SU-DHL-6 (cell line): ENCODE measurements around the gene ADRA2B.

Experiments used
- H2AFZ ChIP-seq: fragments of 200-600 bp; sonication (generic); 2 replicates; pipeline ENCODE4 v1.6.1; 2014; ENCODE audit warnings: low read depth, mild to moderate bottlenecking, moderate library complexity, mixed read lengths, antibody characterized with exemption, low read length; ENCODE audit not compliant: severe bottlenecking
- H3F3A ChIP-seq: fragments of 200-600 bp; shearing (Covaris generic); 2 replicates; pipeline ENCODE4 v1.6.0; 2016; ENCODE audit warnings: antibody characterized with exemption, mild to moderate bottlenecking; ENCODE audit not compliant: insufficient read depth
- H3K27ac ChIP-seq: fragments of 200-600 bp; sonication (generic); 2 replicates; pipeline ENCODE4 v1.5.1; 2016; ENCODE audit warnings: low read depth, mild to moderate bottlenecking, low read length, moderate library complexity, mixed read lengths
- H3K27me3 ChIP-seq: fragments of 200-600 bp; sonication (generic), shearing (Covaris generic); 2 replicates; pipeline ENCODE4 v1.6.0; 2014; ENCODE audit warnings: mild to moderate bottlenecking, low read length
- H3K36me3 ChIP-seq: fragments of 200-600 bp; sonication (generic); 2 replicates; pipeline ENCODE4 v1.6.1; 2014; ENCODE audit warnings: mild to moderate bottlenecking, low read length, mixed read lengths
- H3K4me2 ChIP-seq: fragments of 300-600, 200-600 bp; shearing (Covaris generic), sonication (generic); 2 replicates; pipeline ENCODE4 v1.6.0; 2014; ENCODE audit warnings: low read length, low read depth, mild to moderate bottlenecking; ENCODE audit not compliant: poor library complexity, severe bottlenecking
- H3K4me3 ChIP-seq: fragments of 200-600 bp; sonication (generic); 2 replicates; pipeline ENCODE4 v1.5.1; 2014; ENCODE audit warnings: antibody characterized with exemption, low read length, mild to moderate bottlenecking, mixed read lengths; ENCODE audit not compliant: insufficient read depth, poor library complexity, severe bottlenecking
- H3K79me2 ChIP-seq: fragments of 200-600 bp; sonication (generic); 2 replicates; pipeline ENCODE4 v1.6.1; 2014; ENCODE audit warnings: mild to moderate bottlenecking, low read length, moderate library complexity; ENCODE audit not compliant: insufficient read depth
- H3K9ac ChIP-seq: fragments of 200-600 bp; sonication (generic); 2 replicates; pipeline ENCODE4 v1.7.0; 2014; ENCODE audit warnings: mild to moderate bottlenecking, low read length
- H3K9me2 ChIP-seq: fragments of 200-600 bp; sonication (generic); replicated peaks from 2 replicates; pipeline ENCODE4 v1.6.1; 2014; ENCODE audit warnings: low read length; ENCODE audit not compliant: insufficient read depth
- H3K9me3 ChIP-seq: fragments of 200-600 bp; sonication (generic); 2 replicates; pipeline ENCODE4 v1.6.1; 2014; ENCODE audit warnings: low read length, mixed read lengths; ENCODE audit not compliant: insufficient read depth
- H4K20me1 ChIP-seq: fragments of 200-600 bp; sonication (generic); 2 replicates; pipeline ENCODE4 v1.6.1; 2014; ENCODE audit warnings: low read depth, mild to moderate bottlenecking, antibody characterized with exemption, low read length, moderate library complexity, mixed read lengths
- CTCF ChIP-seq: fragments of 200-600 bp; sonication (generic); IDR thresholded peaks from one replicate; pipeline ENCODE4 v1.5.1; 2017; ENCODE audit warnings: antibody characterized with exemption, mild to moderate bottlenecking, low read length, moderate library complexity; ENCODE audit not compliant: insufficient read depth, poor library complexity, severe bottlenecking
- EZH2phosphoT487 ChIP-seq: fragments of 200-600 bp; sonication (generic), shearing (Covaris generic); conservative IDR thresholded peaks from 2 replicates; pipeline ENCODE4 v1.6.1; 2018; ENCODE audit warnings: mild to moderate bottlenecking, antibody characterized with exemption, low read length, moderate library complexity, mixed read lengths

ADRA2B gene

GRCh38 chr2:96081042-96081441, 35.3 kb downstream of the ADRA2B start:
- Histone ChIP-seq H3K4me3 (no peak overlapping the region), H3K79me2 (no peaks in the 10 kb centered on the region), H2AFZ (no peak overlapping the region), H4K20me1 (no peaks in the 10 kb centered on the region), H3K27me3 (no peaks in the 10 kb centered on the region), H3F3A (no peaks in the 10 kb centered on the region), H3K9me2 (no peaks in the 10 kb centered on the region), H3K36me3 (no peaks in the 10 kb centered on the region), H3K4me2 (no peak overlapping the region), H3K9ac (no peak overlapping the region), H3K9me3 (no peaks in the 10 kb centered on the region), H3K27ac (no peak overlapping the region)
- TF ChIP-seq CTCF (no peak), EZH2phosphoT487 (no peak)

GRCh38 chr2:96075199-96075771, 41.1 kb downstream of the ADRA2B start:
- Histone ChIP-seq H3K9me3 (no peaks in the 10 kb centered on the region), H3K9ac (no peak overlapping the region), H3K79me2 (no peaks in the 10 kb centered on the region), H3K36me3 (no peaks in the 10 kb centered on the region), H3K4me2 (no peak overlapping the region), H2AFZ (no peak overlapping the region), H4K20me1 (no peaks in the 10 kb centered on the region), H3K9me2 (no peaks in the 10 kb centered on the region), H3K27me3 (no peaks in the 10 kb centered on the region), H3K27ac (no peak overlapping the region), H3K4me3 (no peak overlapping the region), H3F3A (no peaks in the 10 kb centered on the region)
- TF ChIP-seq EZH2phosphoT487 (no peak), CTCF (no peak)

GRCh38 chr2:96074156-96074555, 42.2 kb downstream of the ADRA2B start:
- Histone ChIP-seq H3K36me3 (no peaks in the 10 kb centered on the region), H3K9me2 (no peaks in the 10 kb centered on the region), H3K9ac (no peak overlapping the region), H3K9me3 (no peaks in the 10 kb centered on the region), H3K4me3 (no peak overlapping the region), H2AFZ (no peak overlapping the region), H3K27me3 (no peaks in the 10 kb centered on the region), H3F3A (no peaks in the 10 kb centered on the region), H3K4me2 (no peak overlapping the region), H3K27ac (no peak overlapping the region), H3K79me2 (no peaks in the 10 kb centered on the region), H4K20me1 (no peaks in the 10 kb centered on the region)
- TF ChIP-seq CTCF (no peak), EZH2phosphoT487 (no peak)
